Body of pancreas (tissue), 4 donors: ENCODE data around the gene TCN2. TPM values are rescaled to one million over a fixed set of nuclear protein-coding genes. Genes with fewer than 3 reads are reported as not detected.
"Not testable (repeated sequence)": the region's sequence is repeated elsewhere in the genome, so short reads cannot be mapped to it uniquely, and the experiment has no call there.

Experiments
- ATAC-seq: fragments of 150-250 bp; one replicate; pipeline ENCODE4 v1.9.1; 2016
- DNase-seq, 4 donors: peaks; one replicate each; pipeline ENCODE4 v3.0.0-alpha.2; 2019
- H3K27ac ChIP-seq, 4 donors: fragments of 200-600 bp; sonication (generic); 1 replicate in 3 of 4; 2 replicates in 1 of 4; pipeline versions ENCODE4 v1.5.1 to v1.6.1; 2016 to 2019; ENCODE audit warnings: mild to moderate bottlenecking in 1 of 4, mixed read lengths in 1 of 4, moderate library complexity in 1 of 4
- H3K27me3 ChIP-seq, 2 donors: fragments of 200-600 bp; sonication (generic); one replicate each; pipeline ENCODE4 v1.6.0; 2016; ENCODE audit warnings: mild to moderate bottlenecking in 1 of 2
- H3K36me3 ChIP-seq, 2 donors: fragments of 200-600 bp; sonication (generic); replicated peaks in 1 of 2; 2 replicates each; pipeline ENCODE4 v1.5.1; 2016; ENCODE audit warnings: low read depth in 2 of 2; ENCODE audit not compliant: insufficient read depth in 1 of 2
- H3K4me1 ChIP-seq: fragments of 200-600 bp; sonication (generic); one replicate; pipeline ENCODE4 v1.6.0; 2016
- H3K4me3 ChIP-seq, 2 donors: fragments of 200-600 bp; sonication (generic); 1 replicate in 1 of 2; 2 replicates in 1 of 2; pipeline ENCODE4 v1.5.1; 2016 to 2019
- H3K9me3 ChIP-seq, 3 donors: fragments of 200-600 bp; sonication (generic); 1 replicate in 2 of 3; 2 replicates in 1 of 3; pipeline ENCODE4 v1.5.1; 2016
- POLR2A ChIP-seq, 3 donors: fragments of 450-650 bp; IDR thresholded peaks; one replicate each; pipeline ENCODE4 v1.6.1; 2016; ENCODE audit warnings: antibody characterized with exemption in 3 of 3, mild to moderate bottlenecking in 2 of 3
- WGBS, 2 donors: methylation state at CpG; one replicate each; pipeline ENCODE4 v1.1.5; 2017; 5-methylcytosine and 5-hydroxymethylcytosine counted together
- intact Hi-C: fragments of 100-400 bp; cut with DNase I; formaldehyde crosslinking; loops from one replicate; pipeline ENCODE4 v1.15.1; 2023
- total RNA-seq, 2 donors: library from RNA; depleted of rRNA; stranded (reverse); fragments of >200 nt; gene quantifications; one replicate each; pipeline ENCODE4 v1.1.0, GENCODE V29; 2016
- TF ChIP-seq, protein P1 (sequence below), 7 experiments: fragments of 450-650 bp in 4 of 7; fragments of 200-600 bp in 3 of 7; sonication (generic) in 3 of 7; IDR thresholded peaks; one replicate each; pipeline ENCODE4 v1.5.1; 2016 to 2019; ENCODE audit warnings: antibody characterized with exemption in 7 of 7

TCN2 gene
- total RNA-seq, 2 donors from 2014 or later = 14.8 to 16.3 TPM

GRCh38 chr22:30562366-30562765 is 44.6 kb upstream of the TCN2 start:
- intact Hi-C loops = no loop called here
- Histone ChIP-seq H3K9me3 (no peaks in the 10 kb centered on the region), H3K4me1 (no peaks in the 10 kb centered on the region), H3K27ac (no peak overlapping the region), H3K27me3 (no peaks in the 10 kb centered on the region), H3K4me3 (no peak overlapping the region), H3K36me3 (no peaks in the 10 kb centered on the region)
- ATAC-seq (no peak), DNase-seq (no peak)
- WGBS, 2 donors = 72 to 76% methylated on average over 4 to 6 of the region's 6 CpGs
- TF ChIP-seq, protein P1, sequence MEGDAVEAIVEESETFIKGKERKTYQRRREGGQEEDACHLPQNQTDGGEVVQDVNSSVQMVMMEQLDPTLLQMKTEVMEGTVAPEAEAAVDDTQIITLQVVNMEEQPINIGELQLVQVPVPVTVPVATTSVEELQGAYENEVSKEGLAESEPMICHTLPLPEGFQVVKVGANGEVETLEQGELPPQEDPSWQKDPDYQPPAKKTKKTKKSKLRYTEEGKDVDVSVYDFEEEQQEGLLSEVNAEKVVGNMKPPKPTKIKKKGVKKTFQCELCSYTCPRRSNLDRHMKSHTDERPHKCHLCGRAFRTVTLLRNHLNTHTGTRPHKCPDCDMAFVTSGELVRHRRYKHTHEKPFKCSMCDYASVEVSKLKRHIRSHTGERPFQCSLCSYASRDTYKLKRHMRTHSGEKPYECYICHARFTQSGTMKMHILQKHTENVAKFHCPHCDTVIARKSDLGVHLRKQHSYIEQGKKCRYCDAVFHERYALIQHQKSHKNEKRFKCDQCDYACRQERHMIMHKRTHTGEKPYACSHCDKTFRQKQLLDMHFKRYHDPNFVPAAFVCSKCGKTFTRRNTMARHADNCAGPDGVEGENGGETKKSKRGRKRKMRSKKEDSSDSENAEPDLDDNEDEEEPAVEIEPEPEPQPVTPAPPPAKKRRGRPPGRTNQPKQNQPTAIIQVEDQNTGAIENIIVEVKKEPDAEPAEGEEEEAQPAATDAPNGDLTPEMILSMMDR (IDR thresholded peaks at IDR 0.05) = no peak
- no peak for TF ChIP-seq POLR2A (IDR thresholded peaks at IDR 0.05)

- no peaks in the 10 kb centered on the region for H3K27me3 ChIP-seq
- WGBS, 2 donors = 82 to 83% methylated on average over 7 to 8 of the region's 8 CpGs
- intact Hi-C loops = no loop called here
- H3K4me1 ChIP-seq = no peaks in the 10 kb centered on the region
- H3K9me3 ChIP-seq = no peaks in the 10 kb centered on the region
- no peak for TF ChIP-seq POLR2A (IDR thresholded peaks at IDR 0.05)
- TF ChIP-seq, protein P1 (IDR thresholded peaks at IDR 0.05) = no peak
- no peaks in the 10 kb centered on the region for H3K36me3 ChIP-seq
- ATAC-seq (no peak), DNase-seq (no peak)
- no peak overlapping the region for H3K4me3 ChIP-seq
- H3K27ac ChIP-seq = no peak overlapping the region
Observed at GRCh38 chr22:30564045-30564760, 42.8 kb upstream of the TCN2 start.

- Histone ChIP-seq H3K4me3 (no peak overlapping the region), H3K4me1 (no peaks in the 10 kb centered on the region), H3K36me3 (no peaks in the 10 kb centered on the region), H3K27ac (no peak overlapping the region), H3K9me3 (no peaks in the 10 kb centered on the region), H3K27me3 (no peaks in the 10 kb centered on the region)
- DNase-seq (no peak), ATAC-seq (no peak)
- 55% methylated on average over 3 of the region's 3 CpGs; no CpG with 5 or more reads in 1 of the 2 donors for WGBS, 2 donors
- intact Hi-C loops = no loop called here
- no peak for TF ChIP-seq POLR2A (IDR thresholded peaks at IDR 0.05)
- TF ChIP-seq, protein P1 (IDR thresholded peaks at IDR 0.05) = no peak
Observed at GRCh38 chr22:30564761-30565119, 42.2 kb upstream of the TCN2 start.

- Histone ChIP-seq H3K27ac (no peak overlapping the region), H3K36me3 (no peaks in the 10 kb centered on the region), H3K27me3 (no peaks in the 10 kb centered on the region), H3K4me1 (no peaks in the 10 kb centered on the region), H3K9me3 (no peaks in the 10 kb centered on the region), H3K4me3 (no peak overlapping the region)
- WGBS, 2 donors = 61 to 85% methylated on average over 3 to 4 of the region's 4 CpGs
- ATAC-seq (no peak), DNase-seq (no peak)
- TF ChIP-seq, protein P1 (IDR thresholded peaks at IDR 0.05) = no peak
- TF ChIP-seq POLR2A (IDR thresholded peaks at IDR 0.05) = no peak
- intact Hi-C loops = no loop called here
Observed at GRCh38 chr22:30565341-30565740, 41.6 kb upstream of the TCN2 start.

GRCh38 chr22:30566125-30566524 is 40.8 kb upstream of the TCN2 start:
- no peaks in the 10 kb centered on the region for H3K36me3 ChIP-seq
- no peaks in the 10 kb centered on the region for H3K27me3 ChIP-seq
- WGBS, 2 donors = 67 to 79% methylated on average over 7 of the region's 7 CpGs
- intact Hi-C loops = no loop called here
- no peaks in the 10 kb centered on the region for H3K9me3 ChIP-seq
- DNase-seq (no peak), ATAC-seq (no peak)
- H3K4me3 ChIP-seq = no peak overlapping the region
- H3K4me1 ChIP-seq = no peaks in the 10 kb centered on the region
- no peak overlapping the region for H3K27ac ChIP-seq
- no peak for TF ChIP-seq POLR2A (IDR thresholded peaks at IDR 0.05)
- TF ChIP-seq, protein P1 (IDR thresholded peaks at IDR 0.05) = no peak

DNA sequence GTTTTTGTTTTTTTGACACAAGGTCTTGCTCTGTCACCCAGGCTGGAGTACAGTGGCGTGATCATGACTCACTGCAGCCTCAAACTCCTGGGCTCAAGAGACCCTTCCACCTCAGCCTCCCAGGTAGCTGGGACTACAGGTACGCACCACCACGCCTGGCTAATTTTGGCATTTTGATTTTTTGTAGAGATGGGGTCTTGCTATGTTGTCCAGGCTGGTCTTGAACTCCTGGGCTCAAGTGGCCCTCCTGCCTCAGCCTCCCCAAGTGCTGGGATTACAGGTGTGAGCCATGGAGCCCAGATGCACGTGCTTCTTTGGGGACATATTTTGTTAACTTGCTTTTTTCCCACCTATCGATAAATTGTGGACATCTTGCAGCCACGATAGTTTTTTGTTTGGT is 39.7 kb upstream of the TCN2 start:
- H3K9me3 ChIP-seq, H3K36me3 ChIP-seq, H3K4me3 ChIP-seq, DNase-seq, H3K27ac ChIP-seq, H3K4me1 ChIP-seq, ATAC-seq, H3K27me3 ChIP-seq, intact Hi-C loops: not testable (repeated sequence)
- 91 to 95% methylated on average over 6 of the region's 6 CpGs for WGBS, 2 donors
